B cell (primary cell): ENCODE measurements around the gene ECE2. TPM values are rescaled to one million over a fixed set of nuclear protein-coding genes. Genes with fewer than 3 reads are reported as not detected.

Source experiments
- ATAC-seq: fragments of 200-7000 bp; cut with Tn5 transposase; one replicate; pipeline ENCODE4 v1.10.0; 2021; ENCODE audit warnings: low read depth, mild to moderate bottlenecking, moderate number of reproducible peaks, moderate library complexity
- CTCF ChIA-PET: fragments of 350-600 bp; sonication (Branson Sonifier 250); formaldehyde crosslinking; loops from one replicate; lab custom pipeline; 2021; ENCODE audit warnings: antibody characterized with exemption, inconsistent platforms; lab: Charles Lee
- POLR2A ChIA-PET: fragments of 350-600 bp; sonication (Branson Sonifier 250); formaldehyde crosslinking; loops from one replicate; lab custom pipeline; 2021; ENCODE audit warnings: antibody characterized with exemption; lab: Charles Lee
- DNase-seq: peaks from one replicate; pipeline ENCODE4 v3.0.0; 2013
- H2AFZ ChIP-seq: 2 replicates; pipeline ENCODE4 v1.6.1; 2012; ENCODE audit warnings: mild to moderate bottlenecking, low read depth, low read length; ENCODE audit not compliant: insufficient read depth, poor library complexity, severe bottlenecking
- H3K27ac ChIP-seq, 2 donors: 1 replicate in 1 of 2; 2 replicates in 1 of 2; pipeline ENCODE4 v1.5.1; 2012 to 2013; ENCODE audit warnings: low read length in 2 of 2, mild to moderate bottlenecking in 2 of 2, moderate library complexity in 1 of 2
- H3K27me3 ChIP-seq, 4 experiments: fragments of 200-600 bp in 1 of 4; sonication (generic) in 1 of 4; replicated peaks in 1 of 4; 1 replicate in 2 of 4; 2 replicates in 2 of 4; pipeline versions ENCODE4 v1.6.1 to v1.7.0; 2013 to 2016; ENCODE audit warnings: low read length in 3 of 4, mild to moderate bottlenecking in 2 of 4, mixed read lengths in 1 of 4, moderate library complexity in 1 of 4; ENCODE audit not compliant: insufficient read depth in 4 of 4, control insufficient read depth in 3 of 4; ENCODE audit errors: control extremely low read depth in 1 of 4
- H3K36me3 ChIP-seq, 2 experiments: replicated peaks in 1 of 2; 1 replicate in 1 of 2; 2 replicates in 1 of 2; pipeline versions ENCODE4 v1.6.1 to v1.7.1; 2013; ENCODE audit warnings: low read length in 1 of 2; ENCODE audit not compliant: insufficient read depth in 2 of 2, control insufficient read depth in 1 of 2; ENCODE audit errors: control extremely low read depth in 1 of 2, extremely low read depth in 1 of 2
- H3K4me1 ChIP-seq, 2 donors: fragments of 200-600 bp in 1 of 2; sonication (generic) in 1 of 2; 1 replicate in 1 of 2; 2 replicates in 1 of 2; pipeline versions ENCODE4 v1.5.1 to v1.6.1; 2013 to 2017; ENCODE audit warnings: low read length in 2 of 2; ENCODE audit not compliant: control insufficient read depth in 2 of 2, insufficient read depth in 2 of 2
- H3K4me2 ChIP-seq: replicated peaks from 2 replicates; pipeline ENCODE3; 2012; ENCODE audit warnings: mild to moderate bottlenecking, low read depth, low read length; ENCODE audit not compliant: poor library complexity, severe bottlenecking
- H3K4me3 ChIP-seq, 5 experiments: fragments of 200-600 bp in 1 of 5; sonication (generic) in 1 of 5; 1 replicate in 3 of 5; 2 replicates in 2 of 5; pipeline versions ENCODE4 v1.5.1 to v1.7.0; 2011 to 2016; ENCODE audit warnings: low read length in 4 of 5, mild to moderate bottlenecking in 4 of 5, low read depth in 2 of 5, control low read depth in 1 of 5, moderate library complexity in 1 of 5; ENCODE audit not compliant: insufficient read depth in 1 of 5; ENCODE audit errors: control extremely low read depth in 1 of 5, extremely low read depth in 1 of 5
- H3K79me2 ChIP-seq: fragments of 200-600 bp; sonication (generic); one replicate; pipeline ENCODE4 v1.6.0; 2016; ENCODE audit warnings: low read length; ENCODE audit not compliant: control insufficient read depth, insufficient read depth
- H3K9ac ChIP-seq: fragments of 200-600 bp; sonication (generic); 2 replicates; pipeline ENCODE4 v1.6.1; 2017; ENCODE audit warnings: mild to moderate bottlenecking, low read length, moderate library complexity
- H3K9me3 ChIP-seq, 3 donors: one replicate each; pipeline versions ENCODE4 v1.6.1 to v1.7.1; 2013; ENCODE audit warnings: low read length in 2 of 3; ENCODE audit not compliant: control insufficient read depth in 2 of 3, insufficient read depth in 1 of 3; ENCODE audit errors: control extremely low read depth in 1 of 3
- H4K20me1 ChIP-seq: 2 replicates; pipeline ENCODE4 v1.6.0; 2012; ENCODE audit warnings: mild to moderate bottlenecking, low read length; ENCODE audit not compliant: insufficient read depth, control insufficient read depth, poor library complexity, severe bottlenecking
- H3K27ac Mint-ChIP-seq: one replicate; pipeline ENCODE4 v1.8.0; 2021; ENCODE audit warnings: mixed read lengths
- H3K27me3 Mint-ChIP-seq: one replicate; pipeline ENCODE4 v1.8.0; 2021; ENCODE audit warnings: mixed read lengths
- H3K4me1 Mint-ChIP-seq: one replicate; pipeline ENCODE4 v1.8.0; 2021; ENCODE audit warnings: mixed read lengths
- H3K4me3 Mint-ChIP-seq: one replicate; pipeline ENCODE4 v1.8.0; 2021; ENCODE audit warnings: mixed read lengths
- H3K9me3 Mint-ChIP-seq: one replicate; pipeline ENCODE4 v1.8.0; 2022; ENCODE audit warnings: mixed read lengths; ENCODE audit not compliant: insufficient read depth
- CTCF ChIP-seq: fragments of 200-600 bp; IDR thresholded peaks from one replicate; pipeline ENCODE4 v1.8.0; 2022; ENCODE audit warnings: antibody characterized with exemption, mild to moderate bottlenecking
- EZH2 ChIP-seq: IDR thresholded peaks from 2 replicates; pipeline ENCODE4 v1.6.1; 2012; ENCODE audit warnings: borderline replicate concordance, low read depth, mild to moderate bottlenecking, moderate library complexity, low read length; ENCODE audit not compliant: insufficient read depth, poor library complexity, severe bottlenecking
- WGBS: methylation state at CpG from one replicate; pipeline ENCODE4 v1.1.5; 2013; ENCODE audit warnings: missing lambda C conversion rate; ENCODE audit not compliant: insufficient coverage; 5-methylcytosine and 5-hydroxymethylcytosine counted together
- intact Hi-C: fragments of 100-400 bp; cut with micrococcal nuclease; formaldehyde crosslinking; loops from one replicate; pipeline ENCODE4 v1.10.0; 2022
- polyA plus RNA-seq: library from polyadenylated mRNA; depleted of rRNA; stranded (reverse); fragments of >200 nt; gene quantifications from 2 replicates; pipeline ENCODE4 v1.2.3, GENCODE V29; 2012
- total RNA-seq, 2 donors: library from RNA; stranded (reverse); fragments of 120-200 nt in 1 of 2; gene quantifications; 1 replicate in 1 of 2; 2 replicates in 1 of 2; pipeline versions ENCODE4 v1.2.3 to v1.2.4, GENCODE V29; 2013 to 2022

Gene ECE2
- total and polyA plus RNA-seq, 2 donors (not counting 1 experiment from before 2014, with no cell fraction given): not detected

GRCh38 chr3:184275381-184275701 is 481 bp upstream of the ECE2 start:
- Histone ChIP-seq H2AFZ (no peak overlapping the region), H3K4me1 (peaks cover 0 to 5% of the 10 kb centered on the region in 2 donors), H3K4me3 (no peak overlapping the region), H3K36me3 (no peaks in the 10 kb centered on the region), H3K27me3 (peaks cover 0 to 47% (median 17%) of the 10 kb centered on the region in 4 experiments), H4K20me1 (no peaks in the 10 kb centered on the region), H3K9me3 (peaks cover 0 to 11% (median 0%) of the 10 kb centered on the region in 3 donors), H3K79me2 (no peaks in the 10 kb centered on the region), H3K4me2 (no peak overlapping the region), H3K27ac (no peak overlapping the region), H3K9ac (no peak overlapping the region)
- peak; percentile 3 for DNase-seq
- peaks cover 60% of the 10 kb centered on the region for H3K27me3 Mint-ChIP-seq
- 82% methylated on average over 12 of the region's 12 CpGs for WGBS
- no peaks in the 10 kb centered on the region for H3K9me3 Mint-ChIP-seq
- ChIA-PET CTCF (no interaction called here), POLR2A (no interaction called here)
- peaks cover 4% of the 10 kb centered on the region for H3K4me1 Mint-ChIP-seq
- intact Hi-C loops: no loop called here
- ATAC-seq: no peak
- H3K27ac Mint-ChIP-seq: no peak overlapping the region
- no peak overlapping the region for H3K4me3 Mint-ChIP-seq
- TF ChIP-seq CTCF: no peak

GRCh38 chr3:184277366-184277765 is 1.5 kb downstream of the ECE2 start:
- H2AFZ ChIP-seq: no peak overlapping the region
- H3K27ac ChIP-seq: no peak overlapping the region
- no peak for ATAC-seq
- WGBS: 87% methylated on average over 6 of the region's 6 CpGs
- no peak overlapping the region for H3K27ac Mint-ChIP-seq
- H3K27me3 Mint-ChIP-seq: peaks cover 56% of the 10 kb centered on the region
- peaks cover 4% of the 10 kb centered on the region for H3K4me1 Mint-ChIP-seq
- ChIA-PET CTCF (no interaction called here), POLR2A (no interaction called here)
- DNase-seq: no peak
- H3K79me2 ChIP-seq: no peaks in the 10 kb centered on the region
- intact Hi-C loops: no loop called here
- TF ChIP-seq CTCF: no peak
- no peak for TF ChIP-seq EZH2
- H3K4me3 ChIP-seq: no peak overlapping the region
- H3K4me2 ChIP-seq: no peak overlapping the region
- no peaks in the 10 kb centered on the region for H3K36me3 ChIP-seq
- H3K9ac ChIP-seq: no peak overlapping the region
- peaks cover 0 to 5% of the 10 kb centered on the region in 2 donors for H3K4me1 ChIP-seq
- H3K9me3 ChIP-seq: peaks cover 0 to 8% (median 0%) of the 10 kb centered on the region in 3 donors
- H3K9me3 Mint-ChIP-seq: no peaks in the 10 kb centered on the region
- no peak overlapping the region for H3K4me3 Mint-ChIP-seq
- peaks cover 0 to 44% (median 17%) of the 10 kb centered on the region in 4 experiments for H3K27me3 ChIP-seq
- no peaks in the 10 kb centered on the region for H4K20me1 ChIP-seq
